Activated CD4-positive, CD25-positive, alpha-beta regulatory T cell (primary cell): Measurements from ENCODE around the gene SQOR.

Experiments used
- DNase-seq, 4 experiments: peaks; one replicate each; lab custom pipeline; 2025; lab: John Stamatoyannopoulos, UW

Gene SQOR

GRCh38 chr15:45634432-45635190, at the start of gene SQOR:
Gene SQOR, plus strand, starts transcription at chr15:45635029. Its CDS starts 23,895 bp downstream, at chr15:45658924.
- DNase-seq: peak; percentile 31 to 55 (median 42)

DNA sequence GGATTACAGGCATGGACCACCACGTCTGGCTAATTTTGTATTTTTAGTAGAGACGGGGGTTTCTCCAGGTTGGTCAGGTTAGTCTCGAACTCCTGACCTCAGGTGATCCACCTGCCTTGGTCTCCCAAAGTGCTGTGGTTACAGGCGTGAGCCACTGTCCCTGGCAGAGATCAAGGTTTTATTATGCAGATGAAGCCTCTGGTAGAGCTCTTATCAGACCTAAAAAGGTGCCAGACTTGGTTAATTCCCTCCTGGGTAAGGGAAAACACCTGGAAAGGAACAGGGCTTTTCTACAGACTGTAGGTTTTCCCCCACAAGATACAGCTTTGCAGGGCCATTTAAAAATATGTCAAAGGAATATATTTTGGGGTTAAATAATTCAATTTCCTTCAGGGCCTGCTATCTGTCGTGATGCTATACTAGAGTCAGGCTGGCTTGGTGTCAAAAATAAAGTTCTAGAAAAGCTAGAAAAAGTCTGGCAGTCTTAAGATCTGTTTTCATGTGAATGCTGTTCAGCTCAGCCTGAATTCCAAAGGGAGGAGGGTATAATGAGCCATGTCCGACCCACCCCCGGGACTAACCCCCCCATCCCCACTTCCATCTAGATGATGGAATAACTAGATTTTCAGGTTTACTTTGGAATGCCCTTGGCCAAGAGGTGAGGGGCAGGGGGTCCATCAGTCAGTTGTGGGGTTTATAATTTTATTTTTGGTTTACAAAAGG, 49.6 kb upstream of the SQOR start:
- DNase-seq: no peak

GRCh38 chr15:45586125-45586524, 48.7 kb upstream of the SQOR start:
- DNase-seq: no peak

GRCh38 chr15:45586601-45587094, 48.2 kb upstream of the SQOR start:
- no peak for DNase-seq

DNA sequence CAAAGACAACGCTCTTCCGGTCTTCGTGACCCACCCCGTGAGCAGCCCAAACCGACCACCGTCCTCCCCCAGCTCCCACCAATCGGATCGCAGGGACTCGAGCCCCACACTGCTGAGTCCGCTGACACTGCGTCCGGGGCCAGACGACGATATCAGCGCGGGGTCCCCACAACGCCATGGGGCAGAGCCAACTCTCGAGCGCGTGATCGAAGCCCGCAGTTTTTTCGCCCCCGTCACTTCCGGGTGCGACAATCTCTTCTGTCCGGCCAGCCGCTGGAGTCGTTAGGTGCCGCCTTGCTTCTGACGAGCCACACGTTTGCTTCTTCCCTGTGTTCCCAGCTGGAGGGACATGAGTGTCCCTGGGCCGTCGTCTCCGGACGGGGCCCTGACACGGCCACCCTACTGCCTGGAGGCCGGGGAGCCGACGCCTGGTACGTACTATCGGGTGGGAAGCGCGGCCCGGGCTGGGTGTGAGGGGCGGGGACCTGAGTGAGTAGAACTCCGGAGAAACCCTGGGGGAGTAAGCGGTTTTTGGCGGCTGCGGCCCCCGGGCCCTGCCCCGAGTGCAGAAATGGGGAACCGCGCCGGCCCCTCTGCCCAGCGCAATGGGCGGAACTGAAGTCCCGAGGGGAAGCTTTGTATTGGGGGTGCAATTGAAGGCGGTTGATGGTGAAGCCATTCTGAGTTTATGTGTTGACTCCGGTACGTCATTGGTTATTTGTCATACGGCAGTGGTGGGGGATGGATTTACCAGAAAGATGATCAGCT, 47.5 kb upstream of the SQOR start, which contains the start of gene BLOC1S6:
TSS of gene BLOC1S6 (plus strand) at position 285 of the 768 bp plus-strand sequence. CDS start at position 350, 65 bp downstream.
- DNase-seq: peak; percentile 73 to 78 (median 78)

- DNase-seq: no peak
Measured at GRCh38 chr15:45587863-45588170, 47.0 kb upstream of the SQOR start.

- DNase-seq: no peak
Measured at GRCh38 chr15:45588219-45588875, 46.5 kb upstream of the SQOR start.

DNA sequence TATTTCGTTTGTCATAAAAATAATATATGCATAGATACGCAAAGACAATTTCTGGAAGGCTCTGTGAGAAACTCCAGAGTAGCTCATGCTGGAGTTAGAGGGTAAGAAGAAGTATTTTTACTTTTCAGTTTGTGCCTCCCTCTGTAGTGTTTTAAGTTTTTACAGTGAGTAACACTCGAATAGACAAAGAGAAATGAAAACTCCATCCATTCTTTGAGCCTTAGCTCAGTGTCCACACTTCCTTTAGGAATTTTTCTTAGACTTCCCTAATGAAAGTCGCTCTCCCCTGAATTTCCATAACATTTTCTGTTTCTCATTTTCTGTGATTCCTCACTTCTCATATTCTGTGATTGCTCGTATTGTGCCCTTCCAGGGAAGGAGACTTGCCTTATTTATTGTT, 45.6 kb upstream of the SQOR start:
- DNase-seq: no peak

- DNase-seq: no peak
Measured at GRCh38 chr15:45594319-45594718, 40.5 kb upstream of the SQOR start.

DNA sequence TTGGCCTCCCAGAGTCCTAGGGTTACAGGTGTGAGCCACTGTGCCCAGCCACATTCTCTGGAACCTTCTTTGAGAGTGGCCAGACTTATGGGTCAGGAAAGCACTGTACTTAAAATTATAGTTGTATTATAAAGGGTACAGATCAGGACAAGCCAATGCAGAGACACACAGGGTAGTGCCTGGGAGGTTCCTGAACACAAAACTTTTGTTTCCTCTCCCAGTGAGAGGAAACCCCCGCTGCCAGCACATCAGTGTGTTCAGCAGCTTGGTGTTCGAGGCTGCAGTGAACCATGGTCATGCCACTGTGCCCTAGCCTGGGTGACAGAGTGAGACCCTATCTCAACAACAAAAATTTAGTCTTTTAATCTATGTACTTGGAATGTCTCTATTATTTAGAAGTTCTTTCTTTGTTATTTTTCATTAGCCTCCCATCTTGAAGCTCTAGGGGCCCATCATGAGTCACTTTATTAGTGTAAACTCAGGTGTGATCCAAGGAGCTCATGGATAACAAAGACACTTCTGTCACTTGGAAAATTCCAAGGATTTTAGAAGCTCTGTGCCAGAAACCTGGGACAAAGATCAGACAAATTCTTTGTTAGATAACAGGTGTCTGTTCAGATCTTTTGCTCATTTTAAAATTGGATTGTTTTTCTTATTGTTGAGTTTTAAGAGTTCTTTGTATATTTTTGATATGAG, 39.8 kb upstream of the SQOR start:
- no peak for DNase-seq

- no peak for DNase-seq
Measured at GRCh38 chr15:45603881-45604280, 30.9 kb upstream of the SQOR start.

- DNase-seq: no peak
Measured at GRCh38 chr15:45604326-45604725, 30.5 kb upstream of the SQOR start.

- no peak for DNase-seq
Measured at GRCh38 chr15:45606413-45606812, 28.4 kb upstream of the SQOR start.

DNA sequence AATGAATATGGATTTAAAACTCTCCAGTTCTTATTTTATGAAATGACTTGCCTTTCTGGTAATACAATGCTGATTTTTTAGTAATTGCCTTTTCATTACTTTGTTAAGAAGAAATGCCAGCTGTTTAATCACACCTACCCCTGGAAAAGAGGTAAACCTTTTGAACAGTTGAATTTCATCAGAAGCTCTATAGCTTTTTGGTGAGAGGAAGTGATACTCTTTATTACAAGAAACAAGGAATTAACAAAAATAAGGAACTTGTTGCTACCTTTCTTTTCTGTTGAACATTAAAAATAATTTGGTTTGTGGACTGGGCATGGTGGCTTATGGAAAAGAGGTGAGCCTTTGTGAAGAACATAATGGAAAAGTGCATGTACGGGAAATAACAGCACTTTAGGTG, 28.0 kb upstream of the SQOR start:
- DNase-seq: no peak

DNA sequence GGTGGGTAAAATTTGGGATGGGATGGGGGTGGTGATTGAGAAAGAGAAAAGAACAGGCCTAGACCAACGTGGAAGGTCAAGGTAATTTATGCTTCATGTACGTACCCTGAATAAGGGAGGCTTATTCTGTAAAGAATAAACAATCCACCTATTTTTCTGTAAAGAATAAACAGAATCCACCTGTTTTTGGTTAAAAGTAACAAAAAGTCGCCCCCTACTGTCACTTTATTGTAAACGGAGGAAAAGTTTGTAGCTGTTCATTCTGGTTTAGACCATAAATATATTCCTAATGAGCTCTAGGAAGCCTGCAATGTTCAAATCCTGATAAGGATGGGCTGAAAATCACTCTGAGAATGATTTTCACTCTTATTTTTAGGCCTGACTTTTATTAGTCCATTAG, 23.5 kb upstream of the SQOR start:
- no peak for DNase-seq

DNA sequence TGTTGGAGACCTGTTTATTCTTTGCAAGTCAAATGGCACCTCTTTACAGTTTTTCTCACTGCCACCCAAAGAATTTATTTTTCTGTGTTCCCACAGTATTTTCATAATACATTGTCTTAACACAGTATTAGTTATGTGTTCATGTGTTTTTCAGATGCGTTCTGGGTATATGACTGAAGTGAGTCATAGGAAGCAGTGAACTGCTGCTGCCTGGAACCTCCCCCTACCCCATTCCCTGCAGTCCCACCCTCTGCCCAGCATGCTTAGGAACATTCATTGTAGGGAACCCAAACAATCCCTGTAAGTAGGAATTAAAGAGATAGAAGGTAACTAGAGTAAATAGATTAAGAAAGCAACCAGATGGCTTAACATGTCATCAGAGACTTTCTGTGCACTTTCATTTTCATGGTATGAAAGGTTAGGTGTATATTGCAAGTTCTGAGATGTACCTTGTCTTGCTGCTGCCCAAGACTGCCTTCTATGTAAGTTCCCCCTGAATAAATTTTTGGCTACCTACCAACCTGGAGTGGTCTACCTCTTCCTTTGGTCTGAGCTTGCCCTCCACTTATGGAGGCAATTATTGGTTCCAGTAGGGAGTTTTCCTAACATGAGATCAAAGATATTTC, 21.9 kb upstream of the SQOR start:
- no peak for DNase-seq

- no peak for DNase-seq
Measured at GRCh38 chr15:45616901-45617323, 17.9 kb upstream of the SQOR start.

GRCh38 chr15:45618813-45619212, 16.0 kb upstream of the SQOR start:
- DNase-seq: no peak

DNA sequence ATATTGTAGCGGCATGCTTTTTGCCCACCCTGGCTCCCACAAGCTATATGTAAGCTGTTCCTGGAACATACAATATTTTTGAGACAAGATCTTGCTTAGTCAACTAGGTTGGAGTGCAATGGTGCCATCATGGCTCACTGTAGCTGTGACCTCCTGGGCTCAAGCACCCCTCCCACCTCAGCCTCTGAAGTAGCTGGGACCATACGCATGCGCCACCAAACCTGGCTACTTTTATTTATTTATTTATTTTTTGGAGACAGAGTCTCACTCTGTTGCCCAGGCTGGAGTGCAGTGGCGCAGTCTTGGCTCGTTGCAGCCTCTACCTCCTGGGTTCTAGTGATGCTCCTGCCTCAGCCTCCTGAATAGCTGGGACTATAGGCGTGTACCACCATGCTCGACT, 6.7 kb upstream of the SQOR start:
- DNase-seq: no peak

DNA sequence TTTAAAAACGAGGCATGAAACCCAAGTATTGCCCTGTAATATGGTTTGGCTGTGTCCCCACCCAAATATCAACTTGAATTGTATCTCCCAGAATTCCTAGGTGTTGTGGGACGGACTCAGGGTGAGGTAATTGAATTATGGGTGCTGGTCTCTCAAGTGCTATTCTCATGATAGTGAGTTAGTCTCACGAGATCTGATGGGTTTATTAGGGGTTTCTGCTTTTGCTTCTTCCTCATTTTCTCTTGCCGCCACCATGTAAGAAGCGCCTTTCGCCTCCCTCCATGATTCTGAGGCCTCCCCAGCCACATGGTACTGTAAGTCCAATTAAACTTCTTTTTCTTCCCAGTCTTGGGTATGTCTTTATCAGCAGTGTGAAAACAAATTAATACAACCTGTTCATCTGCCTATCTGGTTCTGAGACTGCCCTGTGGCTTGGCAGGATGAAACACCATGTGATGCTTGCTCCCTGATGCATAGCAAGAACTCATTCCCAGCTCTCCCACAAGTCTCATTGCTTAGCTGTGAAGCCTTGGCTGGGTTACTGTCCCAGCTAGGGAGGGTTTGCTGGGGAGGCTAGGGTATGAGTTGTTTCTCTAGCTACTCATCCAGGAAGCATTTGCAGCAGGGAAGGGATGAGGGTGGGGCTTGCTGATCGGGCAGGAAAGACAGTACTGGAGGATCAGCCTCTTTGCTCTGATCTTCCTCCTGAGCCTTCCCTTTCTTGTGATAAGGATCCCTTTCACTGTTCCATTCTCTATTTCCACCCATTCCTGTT, 3.7 kb upstream of the SQOR start:
- no peak for DNase-seq
